Activated CD8-positive, alpha-beta T cell treated with anti-CD3 and anti-CD28 coated beads for 36 hours (primary cell): ENCODE data around the gene SLC19A1. TPM values are rescaled to one million over a fixed set of nuclear protein-coding genes. Genes with fewer than 3 reads are reported as not detected.

Experiments
- ATAC-seq: fragments of 200-7000 bp; cut with Tn5 transposase; one replicate; pipeline ENCODE4 v1.10.0; 2021; ENCODE audit warnings: mild to moderate bottlenecking, moderate library complexity
- CTCF ChIA-PET: fragments of 350-600 bp; sonication (Branson Sonifier 250); formaldehyde crosslinking; loops from one replicate; lab custom pipeline; 2021; ENCODE audit warnings: antibody characterized with exemption; lab: Charles Lee
- POLR2A ChIA-PET: fragments of 350-600 bp; sonication (Branson Sonifier 250); formaldehyde crosslinking; loops from one replicate; lab custom pipeline; 2021; ENCODE audit warnings: antibody characterized with exemption; lab: Charles Lee
- DNase-seq: peaks from one replicate; pipeline ENCODE4 v3.0.0-alpha.2; 2020
- H3K27ac Mint-ChIP-seq: one replicate; pipeline ENCODE4 v1.8.0; 2021; ENCODE audit warnings: mild to moderate bottlenecking, mixed read lengths
- H3K27me3 Mint-ChIP-seq: one replicate; pipeline ENCODE4 v1.8.0; 2021; ENCODE audit warnings: mixed read lengths
- H3K36me3 Mint-ChIP-seq: one replicate; pipeline ENCODE4 v1.8.0; 2021; ENCODE audit warnings: low read depth, mixed read lengths
- H3K4me1 Mint-ChIP-seq: one replicate; pipeline ENCODE4 v1.8.0; 2021; ENCODE audit warnings: low read depth, mixed read lengths
- H3K4me3 Mint-ChIP-seq: one replicate; pipeline ENCODE4 v1.8.0; 2021; ENCODE audit warnings: mild to moderate bottlenecking, moderate library complexity, mixed read lengths
- H3K9me3 Mint-ChIP-seq: one replicate; pipeline ENCODE4 v1.8.0; 2021; ENCODE audit warnings: mixed read lengths
- CTCF ChIP-seq: fragments of 200-600 bp; IDR thresholded peaks from one replicate; pipeline ENCODE4 v1.8.0; 2022; ENCODE audit warnings: antibody characterized with exemption, mild to moderate bottlenecking
- intact Hi-C: fragments of 100-400 bp; cut with micrococcal nuclease; formaldehyde crosslinking; loops from one replicate; pipeline ENCODE4 v1.10.0; 2022
- total RNA-seq, 2 experiments: library from RNA; stranded (reverse); gene quantifications; one replicate each; pipeline ENCODE4 v1.2.3, GENCODE V29; 2021

The SLC19A1 gene
- total RNA-seq, 2 experiments from 2014 or later, result 40.1 to 46.1 TPM

- no peaks in the 10 kb centered on the region for H3K27me3 Mint-ChIP-seq
- intact Hi-C loops, result loop anchor here (5.0 to 10.0 kb wide), 2 partner anchors 121 to 349 kb away; no protein-coding TSS in a partner anchor
- TF ChIP-seq CTCF, result no peak
- H3K36me3 Mint-ChIP-seq, result no peaks in the 10 kb centered on the region
- H3K27ac Mint-ChIP-seq, result no peak overlapping the region
- no peak for DNase-seq
- ChIA-PET CTCF (no interaction called here), POLR2A (no interaction called here)
- no peak for ATAC-seq
- no peaks in the 10 kb centered on the region for H3K9me3 Mint-ChIP-seq
- no peak overlapping the region for H3K4me3 Mint-ChIP-seq
- peaks cover 28% of the 10 kb centered on the region for H3K4me1 Mint-ChIP-seq
Observed at GRCh38 chr21:45475797-45476570, 66.3 kb downstream of the SLC19A1 start.

GRCh38 chr21:45475004-45475685 lies 67.1 kb downstream of the SLC19A1 start:
- Mint-ChIP-seq H3K36me3 (no peaks in the 10 kb centered on the region), H3K4me3 (no peak overlapping the region), H3K27me3 (no peaks in the 10 kb centered on the region), H3K27ac (no peak overlapping the region), H3K9me3 (no peaks in the 10 kb centered on the region), H3K4me1 (peaks cover 34% of the 10 kb centered on the region)
- CTCF ChIA-PET, result no interaction called here
- no peak for TF ChIP-seq CTCF
- intact Hi-C loops, result loop anchor here (5.0 to 10.0 kb wide), 2 partner anchors 122 to 350 kb away; no protein-coding TSS in a partner anchor
- POLR2A ChIA-PET, result interaction anchor here (0.6 kb wide), 1 partner anchor 410 kb away, joined by 3 read pairs; no protein-coding TSS in a partner anchor
- DNase-seq (no peak), ATAC-seq (no peak)

- TF ChIP-seq CTCF, result no peak
- Mint-ChIP-seq H3K4me3 (no peak overlapping the region), H3K9me3 (no peaks in the 10 kb centered on the region), H3K4me1 (peaks cover 33% of the 10 kb centered on the region), H3K27me3 (no peaks in the 10 kb centered on the region), H3K27ac (no peak overlapping the region), H3K36me3 (no peaks in the 10 kb centered on the region)
- POLR2A ChIA-PET, result no interaction called here
- CTCF ChIA-PET, result no interaction called here
- intact Hi-C loops, result loop anchor here (10.0 kb wide), 1 partner anchor 350 kb away; no protein-coding TSS in a partner anchor
- no peak for DNase-seq
- no peak for ATAC-seq
Observed at GRCh38 chr21:45474323-45474950, 67.8 kb downstream of the SLC19A1 start.

- intact Hi-C loops, result loop anchor here (10.0 kb wide), 1 partner anchor 351 kb away; no protein-coding TSS in a partner anchor
- H3K4me3 Mint-ChIP-seq, result no peak overlapping the region
- H3K27me3 Mint-ChIP-seq, result no peaks in the 10 kb centered on the region
- ChIA-PET POLR2A (no interaction called here), CTCF (no interaction called here)
- ATAC-seq (no peak), DNase-seq (no peak)
- H3K4me1 Mint-ChIP-seq, result peaks cover 26% of the 10 kb centered on the region
- no peak overlapping the region for H3K27ac Mint-ChIP-seq
- TF ChIP-seq CTCF, result no peak
- no peaks in the 10 kb centered on the region for H3K9me3 Mint-ChIP-seq
- H3K36me3 Mint-ChIP-seq, result no peaks in the 10 kb centered on the region
Observed at GRCh38 chr21:45473496-45474322, 68.5 kb downstream of the SLC19A1 start.
